HG02759 (cell line): ENCODE measurements around the gene GBP2.
A peak's percentile ranks its signal among the peaks of the same experiment; 100 is the strongest.

Experiments used
- ATAC-seq: cut with Tn5 transposase; IDR thresholded peaks from one replicate; pipeline ENCODE4 v1.9.1; 2021; ENCODE audit warnings: mild to moderate bottlenecking, moderate library complexity; ENCODE audit not compliant: unreplicated experiment

The GBP2 gene

GRCh38 chr1:89068291-89068690 is 57.6 kb downstream of the GBP2 start:
- ATAC-seq = no peak

- ATAC-seq = peak; percentile 71
These were observed 60.6 kb downstream of the GBP2 start, which contains the start of gene GBP1 for GRCh38 chr1:89065079-89065868. TSS of gene GBP1 (minus strand) at chr1:89065208. CDS start at chr1:89063234, 1,974 bp downstream.

GRCh38 chr1:89064632-89065031 is 61.3 kb downstream of the GBP2 start:
- peak; percentile 52 for ATAC-seq

GRCh38 chr1:89063094-89063493 is 62.8 kb downstream of the GBP2 start:
- no peak for ATAC-seq

- no peak for ATAC-seq
These were observed 65.8 kb downstream of the GBP2 start for GRCh38 chr1:89060091-89060490.
